ENCODE data around the gene TCP11L1. TPM values are rescaled to one million over a fixed set of nuclear protein-coding genes. Genes with fewer than 3 reads are reported as not detected.

Gene TCP11L1
- total and polyA plus RNA-seq, 2 donors (not counting 3 experiments of a cell fraction or from before 2014, with no cell fraction given), result 12.1 to 18.1 TPM

DNA sequence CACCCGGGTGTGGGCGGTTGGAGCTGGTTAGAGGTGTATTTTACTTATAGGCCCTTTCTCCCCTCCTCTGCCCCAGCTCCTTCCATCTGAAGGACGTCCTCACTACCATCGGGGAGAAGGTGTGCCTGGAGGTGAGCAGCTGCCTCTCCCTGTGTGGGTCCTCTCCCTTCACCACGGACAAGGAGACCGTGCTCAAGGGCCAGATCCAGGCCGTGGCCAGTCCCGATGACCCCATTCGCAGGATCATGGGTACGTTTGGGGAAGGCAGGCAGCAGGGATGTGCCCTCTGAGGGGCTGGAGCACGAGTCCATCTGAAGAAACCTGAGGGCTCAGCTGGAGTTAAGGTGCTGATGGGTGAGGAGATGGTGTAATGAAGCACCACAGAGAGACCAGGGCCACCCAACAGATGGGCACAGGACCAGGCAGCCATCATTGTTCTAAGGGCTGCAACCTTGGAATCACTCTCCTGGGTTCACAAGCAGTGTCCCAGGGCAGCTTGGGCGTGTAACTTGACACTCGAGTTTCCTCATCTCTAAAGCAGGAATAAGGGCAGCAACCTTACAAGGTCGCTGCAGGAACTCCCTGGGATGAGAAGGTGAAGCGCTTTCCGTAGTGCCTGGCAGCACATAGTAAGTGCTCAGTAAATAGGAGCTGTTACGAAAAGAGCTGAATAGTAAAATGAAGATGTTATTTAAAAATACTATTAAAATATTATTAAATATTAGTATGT lies 29.4 kb downstream of the TCP11L1 start:
- BruUV-seq (replicated peaks), result no TSS peak
- H4K20me1 ChIP-seq (replicated peaks; ENCODE audit: control insufficient read depth, extremely low read depth, insufficient read depth, low read length), result no peaks in the 10 kb centered on the region
- H2AFZ ChIP-seq (ENCODE audit: low read depth, low read length), result no peak overlapping the region
- no peaks in the 10 kb centered on the region for H3K9me3 ChIP-seq (replicated peaks; ENCODE audit: control insufficient read depth, insufficient read depth, low read length)
- H3K27ac ChIP-seq (ENCODE audit: insufficient read depth, low read depth, low read length), result no peak overlapping the region
- no peaks in the 10 kb centered on the region for H3K27me3 ChIP-seq (ENCODE audit: control insufficient read depth in 2 of 2, insufficient read depth in 2 of 2, low read length in 2 of 2)
- H3K36me3 ChIP-seq (ENCODE audit: control insufficient read depth in 2 of 2, extremely low read depth in 1 of 2, insufficient read depth in 2 of 2, low read length in 2 of 2), result peaks cover 0 to 4% of the 10 kb centered on the region in 2 experiments
- no peak overlapping the region for H3K9ac ChIP-seq (replicated peaks; ENCODE audit: extremely low read depth, insufficient read depth, low read length)
- H3K9me1 ChIP-seq (replicated peaks; ENCODE audit: control insufficient read depth, extremely low read depth, insufficient read depth, low read length), result no peaks in the 10 kb centered on the region
- H3K4me2 ChIP-seq (ENCODE audit: insufficient read depth, low read length), result no peak overlapping the region
- dilution Hi-C loops (cut with MboI; ENCODE audit: extremely low pct_ligation_motif_present, low sequenced_read_pairs), result no loop called here
- DNase-seq (ENCODE audit: low read depth, low spot score), result no peak
- FAIRE-seq, result no peak
- no peaks in the 10 kb centered on the region for H3K79me2 ChIP-seq (ENCODE audit: control insufficient read depth, insufficient read depth, low read length)
- no peak for TF ChIP-seq MYC (IDR thresholded peaks at IDR 0.05; ENCODE audit: low read depth, low read length)
- no peak for TF ChIP-seq POLR2AphosphoS5 (IDR thresholded peaks at IDR 0.05; ENCODE audit: insufficient read depth, low read depth, low read length)
- TF ChIP-seq, protein P1, sequence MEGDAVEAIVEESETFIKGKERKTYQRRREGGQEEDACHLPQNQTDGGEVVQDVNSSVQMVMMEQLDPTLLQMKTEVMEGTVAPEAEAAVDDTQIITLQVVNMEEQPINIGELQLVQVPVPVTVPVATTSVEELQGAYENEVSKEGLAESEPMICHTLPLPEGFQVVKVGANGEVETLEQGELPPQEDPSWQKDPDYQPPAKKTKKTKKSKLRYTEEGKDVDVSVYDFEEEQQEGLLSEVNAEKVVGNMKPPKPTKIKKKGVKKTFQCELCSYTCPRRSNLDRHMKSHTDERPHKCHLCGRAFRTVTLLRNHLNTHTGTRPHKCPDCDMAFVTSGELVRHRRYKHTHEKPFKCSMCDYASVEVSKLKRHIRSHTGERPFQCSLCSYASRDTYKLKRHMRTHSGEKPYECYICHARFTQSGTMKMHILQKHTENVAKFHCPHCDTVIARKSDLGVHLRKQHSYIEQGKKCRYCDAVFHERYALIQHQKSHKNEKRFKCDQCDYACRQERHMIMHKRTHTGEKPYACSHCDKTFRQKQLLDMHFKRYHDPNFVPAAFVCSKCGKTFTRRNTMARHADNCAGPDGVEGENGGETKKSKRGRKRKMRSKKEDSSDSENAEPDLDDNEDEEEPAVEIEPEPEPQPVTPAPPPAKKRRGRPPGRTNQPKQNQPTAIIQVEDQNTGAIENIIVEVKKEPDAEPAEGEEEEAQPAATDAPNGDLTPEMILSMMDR (IDR thresholded peaks at IDR 0.05; ENCODE audit: extremely low read depth in 1 of 2, insufficient read depth in 1 of 2, low read depth in 1 of 2, low read length in 2 of 2), result no peak
- TF ChIP-seq EZH2 (IDR thresholded peaks at IDR 0.05; ENCODE audit: borderline replicate concordance, low read depth, low read length, severe bottlenecking), result no peak
- TF ChIP-seq POLR2A (IDR thresholded peaks at IDR 0.05; ENCODE audit: low read depth, low read length), result no peak
- no peak for TF ChIP-seq GATA2 (IDR thresholded peaks at IDR 0.05; ENCODE audit: insufficient read depth, insufficient read length, low read depth, low read length)
- no peak for TF ChIP-seq MAX (IDR thresholded peaks at IDR 0.05; ENCODE audit: insufficient read depth, insufficient read length)
- TF ChIP-seq JUN (IDR thresholded peaks at IDR 0.05; ENCODE audit: borderline replicate concordance, insufficient read depth, insufficient read length, low read depth), result no peak
- no peak for TF ChIP-seq FOS (IDR thresholded peaks at IDR 0.05; ENCODE audit: borderline replicate concordance, insufficient read depth, low read length)
- intact Hi-C loops (cut with micrococcal nuclease), result no loop called here
- H3K4me3 ChIP-seq (replicated peaks in 1 of 3; ENCODE audit: insufficient read depth in 1 of 3, low read depth in 1 of 3, low read length in 3 of 3), result no peak overlapping the region
- CTCF ChIA-PET, result interaction anchor here (0.9 to 1.5 kb wide), 3 partner anchors 11 to 260 kb away, joined by 3 to 5 read pairs (median 3); no protein-coding TSS in a partner anchor
- H3K4me1 ChIP-seq (ENCODE audit: control insufficient read depth, extremely low read depth, insufficient read depth, low read length), result no peaks in the 10 kb centered on the region
- POLR2A ChIA-PET, result no interaction called here

Data from endothelial cell of umbilical vein (primary cell).